Mucosa of descending colon (tissue), 3 donors: ENCODE results near the gene ACACB. TPM values are rescaled to one million over a fixed set of nuclear protein-coding genes. Genes with fewer than 3 reads are reported as not detected.

Experiments used
- ATAC-seq: fragments of 200-7000 bp; cut with Tn5 transposase; one replicate; pipeline ENCODE4 v1.9.1; 2020; ENCODE audit warnings: mild to moderate bottlenecking, moderate library complexity
- DNase-seq, 3 donors: peaks; one replicate each; pipeline ENCODE4 v3.0.0-alpha.2; 2020
- H3K36me3 ChIP-seq: fragments of 200-600 bp; one replicate; pipeline ENCODE4 v1.8.0; 2021; ENCODE audit warnings: low read depth, mild to moderate bottlenecking
- H3K4me1 ChIP-seq: fragments of 200-600 bp; one replicate; pipeline ENCODE4 v1.8.0; 2021; ENCODE audit warnings: low read depth, mild to moderate bottlenecking
- H3K4me3 ChIP-seq: fragments of 200-600 bp; one replicate; pipeline ENCODE4 v1.8.0; 2021; ENCODE audit warnings: mild to moderate bottlenecking
- H3K9me3 ChIP-seq: fragments of 200-600 bp; one replicate; pipeline ENCODE4 v1.8.0; 2021; ENCODE audit warnings: mild to moderate bottlenecking
- CTCF ChIP-seq: fragments of 200-600 bp; IDR thresholded peaks from one replicate; pipeline ENCODE4 v1.8.0; 2022; ENCODE audit warnings: antibody characterized with exemption, mild to moderate bottlenecking
- intact Hi-C, 2 donors: fragments of 100-400 bp; cut with DNase I in 1 of 2; cut with micrococcal nuclease in 1 of 2; formaldehyde crosslinking; loops; one replicate each; pipeline versions ENCODE4 v1.11.0 to v1.11.1; 2022; cut with DNase I, micrococcal nuclease
- total RNA-seq, 3 donors: library from RNA; stranded (reverse); fragmentation: NEBNext Ultra II Directional in 2 of 3; extraction: Animal tissue kit (Norgen Biotek cat#: 25700) in 2 of 3; gene quantifications; one replicate each; pipeline versions ENCODE4 v1.2.1 to v1.2.4, GENCODE V29; 2021 to 2023
- donor health status: DM: no; HTN: no; CAD: no; lungs with moderate emphysema.
- donor health status: DM: no; HTN: no; CAD: no.
- donor health status: DM: no; HTN: yes; CAD: no.

The ACACB gene
- total RNA-seq, 3 donors from 2014 or later, result 54.4 to 155 (median 66.3) TPM

- Histone ChIP-seq H3K9me3 (no peaks in the 10 kb centered on the region), H3K4me3 (no peak overlapping the region), H3K36me3 (no peaks in the 10 kb centered on the region), H3K4me1 (no peaks in the 10 kb centered on the region)
- no peak for ATAC-seq
- DNase-seq, result no peak
- intact Hi-C loops, result no loop called here
- no peak for TF ChIP-seq CTCF
Observed at GRCh38 chr12:109288571-109288970, 172.2 kb downstream of the ACACB start.

DNA sequence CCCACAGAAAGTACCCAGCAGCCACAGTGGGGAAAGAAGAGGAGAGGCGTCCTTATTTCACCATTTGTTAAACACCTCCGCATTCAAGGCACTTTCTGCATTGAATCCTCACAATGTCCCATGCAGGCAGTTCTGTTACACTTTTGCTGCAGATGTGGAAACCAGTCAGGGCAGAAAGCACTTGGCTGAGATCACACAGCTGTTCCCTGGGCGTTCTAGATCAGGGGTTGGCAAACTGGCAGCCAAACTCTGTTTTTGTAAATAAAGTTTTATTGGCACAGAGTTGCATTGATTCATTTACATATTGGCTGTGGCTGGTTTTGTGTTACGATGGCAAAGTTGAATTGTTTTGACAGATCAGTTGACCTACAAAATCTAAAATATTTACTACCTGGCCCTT lies 172.6 kb downstream of the ACACB start:
- Histone ChIP-seq H3K4me3 (no peak overlapping the region), H3K36me3 (no peaks in the 10 kb centered on the region), H3K4me1 (no peaks in the 10 kb centered on the region), H3K9me3 (no peaks in the 10 kb centered on the region)
- DNase-seq, result no peak
- no peak for ATAC-seq
- TF ChIP-seq CTCF, result no peak
- intact Hi-C loops, result no loop called here

DNA sequence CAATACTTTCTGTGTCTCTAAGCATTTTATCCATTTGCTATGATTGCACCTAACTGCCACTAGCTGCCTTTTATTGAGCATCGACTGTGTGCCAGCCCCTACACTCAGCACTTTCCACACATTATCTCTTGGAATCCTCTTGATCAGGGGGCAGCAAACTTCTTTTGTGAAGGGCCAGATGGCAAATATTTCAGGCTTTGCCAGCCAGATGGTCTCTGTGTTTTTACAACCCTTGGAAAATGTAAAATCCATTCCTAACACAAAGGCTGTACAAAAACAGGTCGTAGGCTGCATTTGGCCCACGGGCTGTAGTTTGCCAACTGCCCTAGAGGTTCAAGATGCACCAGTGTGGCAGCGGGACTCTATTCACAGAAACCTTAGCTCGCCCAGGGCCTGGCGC lies 173.2 kb downstream of the ACACB start:
- Histone ChIP-seq H3K9me3 (no peaks in the 10 kb centered on the region), H3K36me3 (no peaks in the 10 kb centered on the region), H3K4me3 (no peak overlapping the region), H3K4me1 (no peaks in the 10 kb centered on the region)
- DNase-seq (no peak), ATAC-seq (no peak)
- intact Hi-C loops, result no loop called here
- TF ChIP-seq CTCF, result no peak

DNA sequence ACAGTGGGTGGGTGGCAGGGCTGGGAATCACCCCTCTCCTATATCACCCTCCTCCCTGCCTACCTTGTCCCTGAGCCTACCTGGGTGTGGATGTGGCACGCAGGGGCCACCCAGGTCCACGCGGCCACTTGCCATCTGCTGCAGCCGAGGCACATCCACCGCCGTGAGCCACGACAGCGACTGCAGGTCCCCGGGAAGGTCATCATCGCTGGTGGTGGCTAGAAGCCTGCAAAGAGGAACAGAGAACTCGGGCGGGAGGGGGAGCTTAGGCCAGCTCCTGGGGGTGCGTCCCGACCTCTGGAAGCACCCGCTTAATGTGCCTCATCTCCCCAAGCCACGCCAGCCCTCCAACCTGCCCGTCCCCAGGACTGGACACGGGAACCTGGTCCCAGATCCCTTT lies 173.7 kb downstream of the ACACB start:
- TF ChIP-seq CTCF, result no peak
- no peak for ATAC-seq
- Histone ChIP-seq H3K4me1 (no peaks in the 10 kb centered on the region), H3K36me3 (no peaks in the 10 kb centered on the region), H3K9me3 (no peaks in the 10 kb centered on the region), H3K4me3 (no peak overlapping the region)
- intact Hi-C loops, result no loop called here
- DNase-seq, result no peak

- intact Hi-C loops, result no loop called here
- DNase-seq, result no peak
- no peaks in the 10 kb centered on the region for H3K9me3 ChIP-seq
- no peaks in the 10 kb centered on the region for H3K36me3 ChIP-seq
- ATAC-seq, result peak; percentile 5
- H3K4me1 ChIP-seq, result no peaks in the 10 kb centered on the region
- TF ChIP-seq CTCF, result no peak
- H3K4me3 ChIP-seq, result no peak overlapping the region
Observed at GRCh38 chr12:109291117-109291516, 174.7 kb downstream of the ACACB start.
